ENCODE data around the gene DRD4. TPM values are rescaled to one million over a fixed set of nuclear protein-coding genes. Genes with fewer than 3 reads are reported as not detected.

The DRD4 gene
- total and polyA plus RNA-seq, 9 of the 15 experiments (the other 6 are each of a cell fraction or from before 2014, with no cell fraction given): 0.04 to 0.95 (median 0.21) TPM; not detected in 5

- TF ChIP-seq, protein P1, sequence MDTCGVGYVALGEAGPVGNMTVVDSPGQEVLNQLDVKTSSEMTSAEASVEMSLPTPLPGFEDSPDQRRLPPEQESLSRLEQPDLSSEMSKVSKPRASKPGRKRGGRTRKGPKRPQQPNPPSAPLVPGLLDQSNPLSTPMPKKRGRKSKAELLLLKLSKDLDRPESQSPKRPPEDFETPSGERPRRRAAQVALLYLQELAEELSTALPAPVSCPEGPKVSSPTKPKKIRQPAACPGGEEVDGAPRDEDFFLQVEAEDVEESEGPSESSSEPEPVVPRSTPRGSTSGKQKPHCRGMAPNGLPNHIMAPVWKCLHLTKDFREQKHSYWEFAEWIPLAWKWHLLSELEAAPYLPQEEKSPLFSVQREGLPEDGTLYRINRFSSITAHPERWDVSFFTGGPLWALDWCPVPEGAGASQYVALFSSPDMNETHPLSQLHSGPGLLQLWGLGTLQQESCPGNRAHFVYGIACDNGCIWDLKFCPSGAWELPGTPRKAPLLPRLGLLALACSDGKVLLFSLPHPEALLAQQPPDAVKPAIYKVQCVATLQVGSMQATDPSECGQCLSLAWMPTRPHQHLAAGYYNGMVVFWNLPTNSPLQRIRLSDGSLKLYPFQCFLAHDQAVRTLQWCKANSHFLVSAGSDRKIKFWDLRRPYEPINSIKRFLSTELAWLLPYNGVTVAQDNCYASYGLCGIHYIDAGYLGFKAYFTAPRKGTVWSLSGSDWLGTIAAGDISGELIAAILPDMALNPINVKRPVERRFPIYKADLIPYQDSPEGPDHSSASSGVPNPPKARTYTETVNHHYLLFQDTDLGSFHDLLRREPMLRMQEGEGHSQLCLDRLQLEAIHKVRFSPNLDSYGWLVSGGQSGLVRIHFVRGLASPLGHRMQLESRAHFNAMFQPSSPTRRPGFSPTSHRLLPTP (IDR thresholded peaks at IDR 0.05; ENCODE audit: borderline replicate concordance, extremely low read depth, insufficient read length): no peak
- no peak for TF ChIP-seq YBX1 (IDR thresholded peaks at IDR 0.05)
- TF ChIP-seq, protein P2, sequence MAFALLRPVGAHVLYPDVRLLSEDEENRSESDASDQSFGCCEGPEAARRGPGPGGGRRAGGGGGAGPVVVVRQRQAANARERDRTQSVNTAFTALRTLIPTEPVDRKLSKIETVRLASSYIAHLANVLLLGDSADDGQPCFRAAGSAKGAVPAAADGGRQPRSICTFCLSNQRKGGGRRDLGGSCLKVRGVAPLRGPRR (CRISPR knock-in tag; IDR thresholded peaks at IDR 0.05): no peak
These were observed 9.8 kb upstream of the DRD4 start (continued) for GRCh38 chr11:627308-627576.

- Histone ChIP-seq H2AFZ (ENCODE audit: low read depth, low read length) (no peak overlapping the region), H3K9me1 (ENCODE audit: control insufficient read depth, insufficient read depth, low read length) (no peaks in the 10 kb centered on the region), H3K79me2 (ENCODE audit: control insufficient read depth, insufficient read depth, low read length) (no peaks in the 10 kb centered on the region), H4K20me1 (replicated peaks; ENCODE audit: control insufficient read depth, insufficient read depth, low read length) (no peaks in the 10 kb centered on the region), H3K4me1 (replicated peaks in 1 of 2; ENCODE audit: control insufficient read depth in 2 of 2, insufficient read depth in 2 of 2, low read length in 2 of 2) (peaks cover 0 to 38% of the 10 kb centered on the region in 2 experiments; a peak in 2 of 5 replicates), H3K36me3 (ENCODE audit: control insufficient read depth, insufficient read depth, low read length) (peaks cover 11% of the 10 kb centered on the region; the same call in 1 of the 3 replicates), H3K27me3 (ENCODE audit: control insufficient read depth in 2 of 2, insufficient read depth in 2 of 2, low read length in 2 of 2) (no peaks in the 10 kb centered on the region), H3K4me2 (ENCODE audit: insufficient read depth, low read length) (no peak overlapping the region), H3K9ac (ENCODE audit: insufficient read depth in 1 of 2, low read depth in 2 of 2, low read length in 2 of 2) (no peak overlapping the region), H3K27ac (ENCODE audit: extremely low read depth, low read depth, low read length) (peak overlapping the region; percentile 49; the same call in 2 of the 3 replicates), H3K9me3 (replicated peaks; ENCODE audit: control insufficient read depth, insufficient read depth, low read depth, low read length) (no peaks in the 10 kb centered on the region), H3K4me3 (no peak overlapping the region)
- WGBS (ENCODE audit: insufficient coverage, low coverage, missing lambda C conversion rate): 85% methylated on average over 21 of the region's 31 CpGs
- intact Hi-C loops (cut with micrococcal nuclease): no loop called here
- in situ Hi-C loops (cut with MboI): no loop called here
- FAIRE-seq: no peak
- DNase-seq (ENCODE audit: extremely low read depth in 1 of 4, low spot score in 3 of 4): no peak
- CTCF ChIA-PET (ENCODE audit: low intra/inter-chr PET ratio): no interaction called here
- TF ChIP-seq BRCA1 (IDR thresholded peaks at IDR 0.05) (no peak), BRCA1 (CRISPR knock-in tag; IDR thresholded peaks at IDR 0.05) (no peak), ZBTB43 (CRISPR knock-in tag; IDR thresholded peaks at IDR 0.05) (no peak), ZBTB33 (CRISPR knock-in tag; IDR thresholded peaks at IDR 0.05) (peak; percentile 97), ZNF445 (CRISPR knock-in tag; IDR thresholded peaks at IDR 0.05; ENCODE audit: low read depth) (no peak), POLR2G (IDR thresholded peaks at IDR 0.05; ENCODE audit: low read depth, low read length) (peak; percentile 53; the same call in 1 of the 2 replicates)
- peak; percentile 14; the same call in 2 of the 3 replicates for ATAC-seq
- BruUV-seq (replicated peaks): no TSS peak
- POLR2A ChIA-PET: no interaction called here
These were observed 9.0 kb upstream of the DRD4 start for GRCh38 chr11:628056-628455.
